Lung (tissue), 12 donors: ENCODE measurements around the gene EPN1. TPM values are rescaled to one million over a fixed set of nuclear protein-coding genes. Genes with fewer than 3 reads are reported as not detected.

Source experiments
- ATAC-seq: fragments of 200-7000 bp; cut with Tn5 transposase; one replicate; pipeline ENCODE4 v1.9.1; 2020; ENCODE audit warnings: moderate number of reproducible peaks; ENCODE audit not compliant: insufficient read depth, low FRiP score
- DNase-seq, 3 donors: peaks; one replicate each; pipeline ENCODE4 v3.0.0-alpha.2; 2013 to 2017
- H3K27ac ChIP-seq, 2 donors: one replicate each; pipeline ENCODE4 v1.5.1; 2013; ENCODE audit warnings: mild to moderate bottlenecking in 2 of 2, moderate library complexity in 2 of 2, control low read depth in 1 of 2, inconsistent platforms in 1 of 2, low read depth in 1 of 2, low read length in 1 of 2
- H3K27me3 ChIP-seq, 3 donors: one replicate each; pipeline ENCODE4 v1.5.1; 2013; ENCODE audit warnings: low read length in 2 of 3; ENCODE audit not compliant: control insufficient read depth in 3 of 3, insufficient read depth in 3 of 3
- H3K36me3 ChIP-seq, 4 donors: one replicate each; pipeline ENCODE4 v1.5.1; 2013; ENCODE audit warnings: low read length in 4 of 4, mild to moderate bottlenecking in 1 of 4, moderate library complexity in 1 of 4; ENCODE audit not compliant: control insufficient read depth in 4 of 4, insufficient read depth in 4 of 4
- H3K4me1 ChIP-seq, 5 donors: one replicate each; pipeline ENCODE4 v1.5.1; 2013; ENCODE audit warnings: low read length in 5 of 5, mild to moderate bottlenecking in 2 of 5, moderate library complexity in 1 of 5; ENCODE audit not compliant: control insufficient read depth in 5 of 5, insufficient read depth in 5 of 5
- H3K4me3 ChIP-seq: one replicate; pipeline ENCODE4 v1.5.1; 2013; ENCODE audit warnings: mild to moderate bottlenecking, control low read depth, moderate library complexity
- H3K9ac ChIP-seq, 2 donors: one replicate each; pipeline ENCODE4 v1.5.1; 2013; ENCODE audit warnings: low read length in 2 of 2, control low read depth in 1 of 2; ENCODE audit not compliant: insufficient read depth in 1 of 2
- H3K9me3 ChIP-seq, 4 donors: one replicate each; pipeline ENCODE4 v1.5.1; 2013; ENCODE audit warnings: low read length in 3 of 4, mild to moderate bottlenecking in 1 of 4, moderate library complexity in 1 of 4; ENCODE audit not compliant: control insufficient read depth in 4 of 4, insufficient read depth in 3 of 4
- WGBS, 2 donors: extraction: QIAGEN DNeasy Blood & Tissue Kit; methylation state at CpG; one replicate each; pipeline ENCODE4 v1.1.7; 2013; 5-methylcytosine and 5-hydroxymethylcytosine counted together
- polyA plus RNA-seq, 2 donors: library from polyadenylated mRNA; stranded (reverse); fragments of 200-250 nt; gene quantifications; one replicate each; pipeline ENCODE4 v1.2.1, GENCODE V29; 2013
- total RNA-seq, 2 donors: library from RNA; depleted of rRNA in 1 of 2; stranded (reverse); fragments of >200 nt in 1 of 2; gene quantifications; one replicate each; pipeline ENCODE4 v1.2.1, GENCODE V29; 2014 to 2021
- TF ChIP-seq, protein P1 (sequence below): IDR thresholded peaks from 2 replicates; pipeline ENCODE4 v1.5.1; 2012; ENCODE audit warnings: mild to moderate bottlenecking; ENCODE audit errors: control extremely low read depth, extremely low read depth
- donor health status: control.
- donor health status: control.
- donor health status: Bipolar disorder and iron deficiency.
- donor health status: healthy.
- donor health status: DM: yes; HTN: yes; CAD: no.

EPN1 gene
- total and polyA plus RNA-seq, 4 donors, result 84.8 to 140 (median 99.5) TPM

DNA sequence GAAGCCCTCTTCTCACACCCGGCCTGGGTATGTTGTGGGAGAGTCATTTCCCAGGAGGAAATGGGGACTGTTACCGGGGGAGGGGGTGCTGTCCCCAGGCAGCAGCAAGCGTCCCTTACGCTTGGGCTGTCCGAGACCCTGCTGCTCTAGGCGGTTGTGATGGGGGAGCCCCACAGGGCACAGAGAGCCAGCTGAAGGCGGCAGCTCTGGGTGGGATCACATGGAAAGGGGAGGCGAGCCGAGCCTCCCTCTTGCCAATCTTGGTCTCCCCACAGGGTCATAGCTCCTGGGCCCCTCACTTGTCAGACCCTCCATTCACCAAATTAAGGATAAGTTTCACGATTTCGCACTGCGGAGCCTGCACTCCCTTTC is 22.0 kb downstream of the EPN1 start:
- no peak for ATAC-seq
- TF ChIP-seq, protein P1, sequence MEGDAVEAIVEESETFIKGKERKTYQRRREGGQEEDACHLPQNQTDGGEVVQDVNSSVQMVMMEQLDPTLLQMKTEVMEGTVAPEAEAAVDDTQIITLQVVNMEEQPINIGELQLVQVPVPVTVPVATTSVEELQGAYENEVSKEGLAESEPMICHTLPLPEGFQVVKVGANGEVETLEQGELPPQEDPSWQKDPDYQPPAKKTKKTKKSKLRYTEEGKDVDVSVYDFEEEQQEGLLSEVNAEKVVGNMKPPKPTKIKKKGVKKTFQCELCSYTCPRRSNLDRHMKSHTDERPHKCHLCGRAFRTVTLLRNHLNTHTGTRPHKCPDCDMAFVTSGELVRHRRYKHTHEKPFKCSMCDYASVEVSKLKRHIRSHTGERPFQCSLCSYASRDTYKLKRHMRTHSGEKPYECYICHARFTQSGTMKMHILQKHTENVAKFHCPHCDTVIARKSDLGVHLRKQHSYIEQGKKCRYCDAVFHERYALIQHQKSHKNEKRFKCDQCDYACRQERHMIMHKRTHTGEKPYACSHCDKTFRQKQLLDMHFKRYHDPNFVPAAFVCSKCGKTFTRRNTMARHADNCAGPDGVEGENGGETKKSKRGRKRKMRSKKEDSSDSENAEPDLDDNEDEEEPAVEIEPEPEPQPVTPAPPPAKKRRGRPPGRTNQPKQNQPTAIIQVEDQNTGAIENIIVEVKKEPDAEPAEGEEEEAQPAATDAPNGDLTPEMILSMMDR, result no peak
- WGBS, 2 donors, result 89 to 90% methylated on average over 12 of the region's 12 CpGs

DNA sequence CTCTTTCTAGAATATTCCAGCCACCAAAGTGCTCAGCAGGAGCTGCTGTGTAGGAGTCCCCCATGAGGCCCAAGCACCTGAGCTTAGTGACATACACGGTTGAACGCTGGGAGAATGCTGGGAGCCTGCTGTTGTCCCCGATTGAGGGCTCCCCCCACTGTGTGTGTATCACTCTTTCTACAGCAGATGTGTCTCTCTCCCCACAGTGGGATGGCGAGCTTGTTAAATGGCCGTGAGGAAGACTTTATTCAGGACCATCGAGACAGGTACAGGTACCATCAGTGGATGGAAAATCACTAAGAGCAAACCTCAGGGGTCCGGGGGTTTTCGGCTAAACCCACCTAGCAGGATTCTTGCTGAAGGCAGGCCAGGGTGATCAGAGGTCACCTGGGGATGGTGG is 22.7 kb downstream of the EPN1 start:
- DNase-seq (no peak), ATAC-seq (no peak)
- Histone ChIP-seq H3K27ac (no peak overlapping the region), H3K4me3 (no peak overlapping the region), H3K27me3 (no peaks in the 10 kb centered on the region), H3K9me3 (no peaks in the 10 kb centered on the region), H3K9ac (no peak overlapping the region), H3K36me3 (peaks cover 8 to 61% (median 11%) of the 10 kb centered on the region in 4 donors), H3K4me1 (no peaks in the 10 kb centered on the region)
- TF ChIP-seq, protein P1, result no peak
- WGBS, 2 donors, result 94 to 96% methylated on average over 8 of the region's 8 CpGs

More for the DNA sequence above, 22.0 kb downstream of the EPN1 start:
- peaks cover 8 to 67% (median 11%) of the 10 kb centered on the region in 4 donors for H3K36me3 ChIP-seq
- H3K9ac ChIP-seq, result no peak overlapping the region
- no peak for DNase-seq
- no peaks in the 10 kb centered on the region for H3K4me1 ChIP-seq
- no peak overlapping the region for H3K4me3 ChIP-seq
- H3K27me3 ChIP-seq, result no peaks in the 10 kb centered on the region
- no peaks in the 10 kb centered on the region for H3K9me3 ChIP-seq
- H3K27ac ChIP-seq, result no peak overlapping the region

DNA sequence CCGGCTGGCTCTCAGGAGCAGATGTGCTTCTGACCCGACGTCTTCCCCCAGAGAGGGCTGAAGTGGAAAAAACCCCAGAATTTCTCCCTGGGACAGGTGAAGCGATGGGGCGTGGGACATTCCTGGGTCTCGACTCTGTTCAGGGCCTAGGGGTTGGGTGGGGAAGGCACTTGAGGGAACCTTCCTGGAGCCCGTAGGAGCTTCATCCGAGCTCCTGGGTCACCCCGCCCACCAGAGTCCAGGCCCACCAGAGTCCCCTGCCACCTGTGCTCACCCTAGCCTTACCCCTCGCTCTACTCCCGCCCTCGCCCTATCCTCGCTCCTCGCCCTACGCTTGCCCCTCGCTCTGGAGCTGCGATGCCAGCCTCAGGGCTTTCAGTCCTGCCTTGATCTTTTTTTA is 23.2 kb downstream of the EPN1 start:
- ATAC-seq (no peak), DNase-seq (no peak)
- TF ChIP-seq, protein P1, result no peak
- H3K9me3 ChIP-seq, result no peaks in the 10 kb centered on the region
- H3K27ac ChIP-seq, result no peak overlapping the region
- peaks cover 6 to 56% (median 11%) of the 10 kb centered on the region in 4 donors for H3K36me3 ChIP-seq
- WGBS, 2 donors, result 96% methylated on average over 17 of the region's 17 CpGs
- no peaks in the 10 kb centered on the region for H3K27me3 ChIP-seq
- no peak overlapping the region for H3K9ac ChIP-seq
- no peaks in the 10 kb centered on the region for H3K4me1 ChIP-seq
- H3K4me3 ChIP-seq, result no peak overlapping the region

DNA sequence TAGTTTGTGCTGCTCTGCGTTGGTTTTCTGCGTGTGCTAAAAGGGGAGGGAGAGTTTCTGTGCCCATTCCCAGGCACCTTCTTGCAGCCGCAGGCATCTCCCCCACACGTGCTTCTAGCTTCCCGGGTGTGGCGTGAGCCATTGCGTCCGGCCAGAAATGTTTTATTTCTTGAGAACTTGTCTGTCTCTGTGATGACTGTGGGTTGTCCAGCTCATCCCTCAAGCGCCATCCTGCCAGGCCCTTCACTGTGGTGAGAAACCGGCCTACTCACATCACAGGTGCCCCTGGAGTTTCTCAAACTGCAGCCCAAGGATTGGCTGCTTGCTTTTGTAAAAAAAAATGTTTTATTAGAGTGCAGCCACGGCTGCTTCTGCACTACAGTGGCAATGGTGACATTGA is 24.2 kb downstream of the EPN1 start:
- H3K36me3 ChIP-seq, result peaks cover 3 to 49% (median 11%) of the 10 kb centered on the region in 4 donors
- no peak overlapping the region for H3K9ac ChIP-seq
- no peak overlapping the region for H3K4me3 ChIP-seq
- H3K27me3 ChIP-seq, result no peaks in the 10 kb centered on the region
- ATAC-seq, result no peak
- DNase-seq, result no peak
- H3K27ac ChIP-seq, result no peak overlapping the region
- no peaks in the 10 kb centered on the region for H3K9me3 ChIP-seq
- H3K4me1 ChIP-seq, result no peaks in the 10 kb centered on the region
- 88 to 93% methylated on average over 11 of the region's 11 CpGs for WGBS, 2 donors
- TF ChIP-seq, protein P1, result no peak
